Measurements from ENCODE around the gene STARD9.
A peak's percentile ranks its signal among the peaks of the same experiment; 100 is the strongest.
"Not testable (repeated sequence)": the region's sequence is repeated elsewhere in the genome, so short reads cannot be mapped to it uniquely, and the experiment has no call there.

The STARD9 gene

DNA sequence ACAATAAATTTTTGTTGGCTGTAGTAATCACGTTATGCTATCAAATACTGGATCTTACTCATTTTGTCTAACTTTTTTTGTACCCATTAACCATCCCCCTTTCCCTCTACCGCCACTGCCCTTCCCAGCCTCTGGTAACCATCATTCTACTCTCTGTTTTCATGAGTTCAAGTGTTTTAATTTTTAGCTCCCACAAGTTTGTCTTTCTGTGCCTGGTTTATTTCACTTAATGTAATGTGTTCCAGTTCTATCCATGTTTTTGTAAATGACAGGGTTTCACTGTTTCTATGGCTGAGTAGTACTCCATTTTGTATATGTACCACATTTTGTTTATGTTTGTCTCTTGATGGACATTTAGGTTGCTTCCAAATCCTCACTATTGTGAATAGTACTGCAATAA is 52.1 kb downstream of the STARD9 start:
- no peak for DNase-seq (ENCODE audit: low read depth)

DNA sequence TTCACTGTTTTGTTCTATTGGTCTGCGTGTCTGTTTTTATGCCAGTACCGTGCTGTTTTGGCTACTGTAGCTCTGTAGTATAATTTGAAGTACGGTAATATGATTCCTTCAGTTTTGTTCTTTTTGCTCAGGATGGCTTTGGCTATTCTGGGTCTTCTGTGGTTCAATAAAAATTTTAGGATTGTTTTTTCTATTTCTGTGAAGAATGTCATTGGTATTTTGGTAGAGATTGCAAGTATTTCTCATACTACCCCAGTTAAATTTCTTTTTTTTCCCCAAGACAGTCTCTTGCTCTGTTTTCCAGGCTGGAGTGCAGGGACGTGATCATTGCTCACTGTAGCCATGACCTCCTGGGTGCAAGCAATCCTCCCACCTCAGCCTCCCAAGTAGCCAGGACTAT is 53.4 kb downstream of the STARD9 start:
- no peak for DNase-seq (ENCODE audit: low read depth)

DNA sequence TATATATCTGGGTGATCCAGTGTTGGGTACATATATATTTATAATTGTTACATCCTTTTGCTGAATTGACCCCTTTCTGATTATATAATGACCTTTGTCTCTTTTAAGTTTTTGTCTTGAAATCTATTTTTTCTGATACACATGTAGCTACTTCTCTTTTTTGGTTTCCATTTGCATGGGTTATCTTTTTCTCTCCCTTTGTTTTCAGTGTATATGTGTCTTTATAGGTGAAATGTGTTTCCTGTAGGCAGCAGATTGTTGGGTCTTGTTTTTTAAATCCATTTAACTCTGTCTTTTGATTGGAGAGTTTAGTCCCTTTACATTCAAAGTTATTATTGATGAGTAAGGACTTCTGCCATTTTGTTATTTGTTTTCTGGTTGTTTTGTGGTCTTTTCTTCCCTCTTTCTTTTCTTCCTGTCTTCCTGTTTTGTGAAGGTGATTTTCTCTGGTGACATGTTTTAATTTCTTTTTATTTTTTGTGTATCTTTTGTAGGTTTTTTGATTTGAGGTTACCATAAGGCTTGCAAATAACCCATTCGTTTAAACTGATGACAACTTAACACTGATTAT is 56.8 kb downstream of the STARD9 start:
- DNase-seq (ENCODE audit: low read depth), result no peak

GRCh38 chr15:42640109-42640508 is 64.7 kb downstream of the STARD9 start:
- DNase-seq (ENCODE audit: low read depth), result no peak

GRCh38 chr15:42650208-42651066 is 75.0 kb downstream of the STARD9 start:
- DNase-seq (ENCODE audit: low read depth), result peak; percentile 4

- no peak for DNase-seq (ENCODE audit: low read depth)
Measured at GRCh38 chr15:42665827-42666226, 90.4 kb downstream of the STARD9 start.

- no peak for DNase-seq (ENCODE audit: low read depth)
Measured at GRCh38 chr15:42667855-42668254, 92.4 kb downstream of the STARD9 start.

- DNase-seq (ENCODE audit: low read depth), result no peak
Measured at GRCh38 chr15:42670451-42670850, 95.0 kb downstream of the STARD9 start.

DNA sequence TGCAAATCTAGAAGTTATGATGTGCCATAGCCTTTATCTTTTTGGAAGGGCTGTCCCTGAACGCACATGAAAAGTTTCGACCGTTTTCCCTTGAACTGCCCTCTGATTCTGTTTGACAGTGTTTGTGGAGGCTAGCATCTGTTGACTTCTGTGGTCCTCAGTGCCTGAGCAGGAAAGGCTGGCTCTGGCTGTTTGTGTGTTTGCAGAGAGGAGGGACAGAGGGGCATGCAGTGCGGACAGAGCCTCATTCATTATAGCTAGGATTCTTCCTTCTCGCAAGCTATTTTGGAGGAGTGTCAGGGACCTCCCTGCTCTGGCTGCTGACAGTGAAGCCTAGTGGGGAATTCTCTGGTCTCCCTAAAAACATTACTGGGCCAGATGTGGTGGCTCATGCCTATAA is 97.0 kb downstream of the STARD9 start:
- DNase-seq (ENCODE audit: low read depth), result no peak

- no peak for DNase-seq (ENCODE audit: low read depth)
Measured at GRCh38 chr15:42674472-42674871, 99.1 kb downstream of the STARD9 start.

DNA sequence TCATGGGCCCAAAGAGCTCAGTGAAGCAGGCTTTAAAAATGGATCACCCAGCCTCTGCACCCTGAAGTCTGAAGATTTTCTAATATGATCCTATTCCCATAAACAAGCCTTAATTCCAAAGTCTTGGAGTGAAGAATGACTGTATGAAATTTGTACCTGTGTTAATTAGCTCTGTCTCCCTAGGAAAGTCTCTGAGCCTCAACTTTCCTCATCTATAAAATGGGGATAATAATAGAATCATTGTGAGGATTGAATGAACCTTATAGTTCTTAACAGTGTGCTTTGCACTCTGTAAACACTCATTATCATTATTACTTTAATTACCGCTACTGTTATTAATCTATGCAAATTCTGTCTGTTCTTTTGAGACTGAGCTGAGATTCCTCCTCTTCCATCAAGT is 99.6 kb downstream of the STARD9 start:
- DNase-seq (ENCODE audit: low read depth), result no peak

- no peak for DNase-seq (ENCODE audit: low read depth)
Measured at GRCh38 chr15:42679285-42680141, 104.1 kb downstream of the STARD9 start.

DNA sequence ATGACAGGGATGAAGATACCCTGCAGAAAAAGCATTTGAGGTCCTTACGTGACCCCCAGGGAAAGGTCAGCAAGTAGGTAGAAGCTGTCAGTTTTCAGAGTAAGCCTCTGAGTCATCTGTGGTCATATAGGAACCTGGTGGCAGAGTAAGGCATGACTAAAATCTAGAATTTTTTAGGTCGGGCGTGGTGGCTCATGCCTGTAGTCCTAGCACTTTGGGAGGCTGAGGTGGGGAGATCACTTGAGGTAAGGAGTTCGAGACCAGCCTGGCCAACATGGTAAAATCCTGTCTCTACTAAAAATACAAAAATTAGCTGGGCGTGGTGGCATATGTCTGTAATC is 104.7 kb downstream of the STARD9 start:
- not testable (repeated sequence) for DNase-seq (ENCODE audit: low read depth)

GRCh38 chr15:42681119-42681518 is 105.7 kb downstream of the STARD9 start:
- no peak for DNase-seq (ENCODE audit: low read depth)

GRCh38 chr15:42686281-42686680 is 110.9 kb downstream of the STARD9 start:
- DNase-seq (ENCODE audit: low read depth), result no peak

GRCh38 chr15:42687740-42688139 is 112.3 kb downstream of the STARD9 start:
- no peak for DNase-seq (ENCODE audit: low read depth)

- DNase-seq (ENCODE audit: low read depth), result no peak
Measured at GRCh38 chr15:42688301-42688700, 112.9 kb downstream of the STARD9 start.

- DNase-seq (ENCODE audit: low read depth), result no peak
Measured at GRCh38 chr15:42691308-42691707, 115.9 kb downstream of the STARD9 start.

- no peak for DNase-seq (ENCODE audit: low read depth)
Measured at GRCh38 chr15:42691770-42692169, 116.4 kb downstream of the STARD9 start.

- DNase-seq (ENCODE audit: low read depth), result no peak
Measured at GRCh38 chr15:42692536-42692935, 117.1 kb downstream of the STARD9 start.

DNA sequence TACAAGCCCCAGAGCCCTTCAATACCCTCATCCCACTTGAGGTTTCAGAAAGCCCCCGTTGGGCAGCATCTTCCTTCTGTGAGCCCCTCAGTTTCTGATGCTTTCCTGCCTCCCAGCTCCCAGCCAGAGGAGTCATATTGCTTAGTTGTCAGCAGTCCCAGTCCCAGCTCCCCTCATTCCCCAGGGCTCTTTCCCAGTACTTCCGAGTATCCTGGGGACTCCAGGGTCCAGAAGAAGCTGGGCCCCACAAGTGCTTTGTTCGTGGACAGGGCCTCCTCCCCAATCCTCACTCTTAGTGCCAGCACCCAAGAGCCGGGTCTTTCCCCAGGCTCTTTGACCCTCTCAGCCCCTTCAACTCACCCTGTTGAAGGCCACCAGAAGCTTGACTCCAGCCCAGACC is 117.6 kb downstream of the STARD9 start:
- no peak for DNase-seq (ENCODE audit: low read depth)

- no peak for DNase-seq (ENCODE audit: low read depth)
Measured at GRCh38 chr15:42693496-42693895, 118.1 kb downstream of the STARD9 start.

DNA sequence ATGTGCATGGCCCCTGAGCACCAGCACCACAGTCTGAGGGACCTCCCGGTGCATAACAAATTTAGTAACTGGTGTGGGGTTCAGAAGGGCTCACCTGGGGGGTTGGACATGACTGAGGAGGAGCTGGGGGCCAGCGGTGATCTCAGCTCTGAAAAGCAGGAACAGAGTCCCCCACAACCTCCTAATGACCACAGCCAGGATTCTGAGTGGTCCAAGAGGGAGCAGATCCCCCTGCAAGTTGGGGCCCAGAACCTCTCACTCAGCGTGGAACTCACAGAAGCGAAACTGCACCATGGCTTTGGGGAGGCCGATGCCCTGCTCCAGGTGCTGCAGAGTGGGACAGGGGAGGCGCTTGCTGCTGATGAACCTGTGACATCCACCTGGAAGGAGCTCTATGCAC is 118.5 kb downstream of the STARD9 start:
- DNase-seq (ENCODE audit: low read depth), result no peak
